ENCODE results near the gene AGPAT3.

The AGPAT3 gene

DNA sequence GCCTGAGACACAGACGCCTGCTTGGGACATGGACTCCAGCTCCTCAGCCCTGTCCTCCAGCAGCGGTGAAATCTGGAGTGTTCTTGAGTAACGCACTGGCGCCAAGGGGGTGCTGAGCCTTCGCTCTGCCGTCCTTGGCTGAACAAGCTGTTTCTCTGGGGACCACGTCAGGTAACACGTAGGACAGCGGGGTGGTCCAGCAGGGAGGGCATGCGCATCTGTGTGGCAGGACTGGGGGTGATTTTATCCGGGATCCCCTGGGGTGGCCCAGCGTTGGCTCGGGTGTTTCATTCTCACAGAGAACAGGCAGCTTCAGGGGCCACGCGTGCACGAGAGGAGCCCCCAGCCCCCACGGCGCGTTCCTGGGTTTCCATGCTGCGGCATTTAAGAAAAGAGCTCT lies 61.2 kb downstream of the AGPAT3 start:
- H3K4me3 ChIP-seq (replicated peaks in 1 of 2; ENCODE audit: low read depth in 2 of 2, low read length in 2 of 2) = no peak overlapping the region
- DNase-seq (ENCODE audit: low read depth in 2 of 2) = no peak
- TF ChIP-seq, protein P1, sequence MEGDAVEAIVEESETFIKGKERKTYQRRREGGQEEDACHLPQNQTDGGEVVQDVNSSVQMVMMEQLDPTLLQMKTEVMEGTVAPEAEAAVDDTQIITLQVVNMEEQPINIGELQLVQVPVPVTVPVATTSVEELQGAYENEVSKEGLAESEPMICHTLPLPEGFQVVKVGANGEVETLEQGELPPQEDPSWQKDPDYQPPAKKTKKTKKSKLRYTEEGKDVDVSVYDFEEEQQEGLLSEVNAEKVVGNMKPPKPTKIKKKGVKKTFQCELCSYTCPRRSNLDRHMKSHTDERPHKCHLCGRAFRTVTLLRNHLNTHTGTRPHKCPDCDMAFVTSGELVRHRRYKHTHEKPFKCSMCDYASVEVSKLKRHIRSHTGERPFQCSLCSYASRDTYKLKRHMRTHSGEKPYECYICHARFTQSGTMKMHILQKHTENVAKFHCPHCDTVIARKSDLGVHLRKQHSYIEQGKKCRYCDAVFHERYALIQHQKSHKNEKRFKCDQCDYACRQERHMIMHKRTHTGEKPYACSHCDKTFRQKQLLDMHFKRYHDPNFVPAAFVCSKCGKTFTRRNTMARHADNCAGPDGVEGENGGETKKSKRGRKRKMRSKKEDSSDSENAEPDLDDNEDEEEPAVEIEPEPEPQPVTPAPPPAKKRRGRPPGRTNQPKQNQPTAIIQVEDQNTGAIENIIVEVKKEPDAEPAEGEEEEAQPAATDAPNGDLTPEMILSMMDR (IDR thresholded peaks at IDR 0.05; ENCODE audit: low read depth, low read length) = no peak

DNA sequence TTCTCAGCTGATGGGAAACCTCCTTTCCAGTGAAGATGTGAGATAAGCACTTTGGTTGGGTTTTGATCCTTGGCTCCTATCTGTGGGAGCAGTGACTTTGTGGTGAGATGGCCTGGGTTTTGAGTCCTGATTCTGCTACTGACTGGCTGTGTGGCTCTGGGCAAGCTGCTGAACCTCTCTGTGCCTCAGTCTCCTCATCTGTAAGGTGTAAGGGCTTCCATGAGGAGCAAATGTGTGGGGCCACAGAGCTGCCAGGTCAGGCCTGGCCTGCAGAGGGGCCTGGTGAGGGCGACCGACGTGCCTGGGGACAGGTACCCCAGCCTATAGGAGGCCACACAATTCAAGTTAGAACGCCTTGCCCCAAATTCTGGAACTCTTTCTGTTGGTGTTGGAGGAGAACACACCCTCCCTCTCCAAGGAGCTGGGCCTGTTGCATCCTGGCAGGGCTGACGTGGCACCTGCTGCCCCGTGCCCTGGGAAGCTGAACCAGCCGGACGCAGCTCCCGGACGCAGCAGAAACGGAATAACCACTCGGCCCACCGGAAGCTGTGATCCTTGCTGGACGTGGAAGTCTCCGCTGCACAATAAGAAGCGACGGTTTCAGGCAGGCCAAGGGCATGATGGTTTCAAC lies 62.7 kb downstream of the AGPAT3 start:
- DNase-seq (ENCODE audit: low read depth in 2 of 2) = no peak

GRCh38 chr21:43928222-43929125 lies 63.5 kb downstream of the AGPAT3 start:
- TF ChIP-seq, protein P1 (IDR thresholded peaks at IDR 0.05; ENCODE audit: low read depth, low read length) = no peak
- no peak overlapping the region for H3K4me3 ChIP-seq (replicated peaks in 1 of 2; ENCODE audit: low read depth in 2 of 2, low read length in 2 of 2)
- no peak for DNase-seq (ENCODE audit: low read depth in 2 of 2)

More for the DNA sequence above, 62.7 kb downstream of the AGPAT3 start:
- TF ChIP-seq, protein P1 (IDR thresholded peaks at IDR 0.05; ENCODE audit: low read depth, low read length) = no peak
- no peak overlapping the region for H3K4me3 ChIP-seq (replicated peaks in 1 of 2; ENCODE audit: low read depth in 2 of 2, low read length in 2 of 2)

DNA sequence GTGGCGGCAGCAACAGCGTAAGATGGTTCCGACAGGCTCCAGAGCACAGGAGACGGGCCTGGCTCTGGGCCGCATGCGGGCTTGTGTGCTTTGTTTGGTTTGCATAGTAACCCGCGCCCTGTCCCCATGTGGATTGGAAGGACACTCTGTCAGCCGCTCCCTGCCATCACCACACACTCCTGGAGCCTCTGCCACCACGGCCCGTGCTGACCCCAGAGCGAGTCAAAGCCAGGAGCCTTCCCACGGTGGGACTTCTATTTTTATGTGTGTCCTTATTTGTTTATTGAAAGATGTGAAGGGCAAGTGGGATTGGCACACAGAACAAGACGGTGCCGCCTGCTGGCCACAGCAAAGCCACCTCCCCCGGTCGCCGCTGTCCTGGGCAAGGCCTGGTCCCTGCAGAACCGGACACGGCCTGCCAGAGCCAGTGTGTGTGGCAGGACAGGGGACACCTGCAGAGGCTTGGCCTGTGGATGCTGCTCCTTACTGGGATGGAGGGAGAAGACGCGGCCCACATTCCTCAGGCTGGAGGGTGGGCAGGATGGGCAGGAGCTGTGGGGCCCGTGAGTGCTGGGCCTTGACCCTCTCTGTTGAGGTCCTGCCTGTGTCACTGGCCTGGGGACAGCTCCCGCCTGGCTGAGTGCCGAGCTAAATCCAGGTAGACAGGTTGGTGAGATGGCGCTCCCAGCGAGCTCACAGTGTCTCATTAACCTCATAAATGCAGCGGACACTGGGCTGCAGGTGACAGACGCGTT lies 64.4 kb downstream of the AGPAT3 start:
- TF ChIP-seq, protein P1 (IDR thresholded peaks at IDR 0.05; ENCODE audit: low read depth, low read length) = no peak
- no peak for DNase-seq (ENCODE audit: low read depth in 2 of 2)
- no peak overlapping the region for H3K4me3 ChIP-seq (replicated peaks in 1 of 2; ENCODE audit: low read depth in 2 of 2, low read length in 2 of 2)

DNA sequence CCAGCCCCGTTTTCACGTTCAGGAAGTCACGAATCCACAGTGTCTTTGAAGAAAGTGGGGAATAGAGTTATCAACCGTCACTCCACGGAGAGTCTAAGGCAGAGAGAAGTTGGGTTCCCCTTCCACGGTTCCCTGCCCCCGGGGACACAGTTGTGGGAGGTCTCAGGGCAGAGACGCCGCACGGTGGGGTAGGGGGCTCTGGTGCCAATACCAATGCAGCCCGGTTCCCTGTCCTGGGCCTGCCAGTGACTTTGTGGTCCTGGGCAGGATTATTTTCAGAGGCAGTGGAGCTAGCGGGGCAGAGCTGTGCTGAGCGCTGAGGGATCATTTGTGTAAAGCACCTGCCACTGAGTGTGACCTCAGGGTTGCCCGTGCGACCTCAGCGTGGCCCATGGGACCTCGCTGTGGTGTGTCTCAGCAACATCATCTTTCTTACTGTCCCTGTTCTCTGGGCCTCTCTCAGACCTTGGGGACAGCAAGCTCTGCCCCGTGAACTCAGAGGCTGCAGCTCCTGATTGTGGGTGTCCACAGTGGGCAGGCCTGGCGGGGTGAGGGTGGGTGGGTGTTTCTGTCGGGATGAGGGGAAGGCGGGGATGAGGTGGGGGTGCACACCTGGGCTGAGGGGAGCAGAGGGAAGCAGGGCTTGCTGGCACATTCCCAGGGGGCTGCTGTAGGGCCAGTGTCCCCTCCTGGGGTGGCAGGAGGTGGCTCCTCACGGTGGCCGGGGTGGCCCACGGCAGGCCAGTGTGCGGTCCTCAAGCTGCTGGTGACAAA lies 65.2 kb downstream of the AGPAT3 start:
- no peak for DNase-seq (ENCODE audit: low read depth in 2 of 2)
- no peak overlapping the region for H3K4me3 ChIP-seq (replicated peaks in 1 of 2; ENCODE audit: low read depth in 2 of 2, low read length in 2 of 2)
- TF ChIP-seq, protein P1 (IDR thresholded peaks at IDR 0.05; ENCODE audit: low read depth, low read length) = no peak

- TF ChIP-seq, protein P1 (IDR thresholded peaks at IDR 0.05; ENCODE audit: low read depth, low read length) = no peak
- no peak overlapping the region for H3K4me3 ChIP-seq (replicated peaks in 1 of 2; ENCODE audit: low read depth in 2 of 2, low read length in 2 of 2)
- DNase-seq (ENCODE audit: low read depth in 2 of 2) = no peak
Observed at GRCh38 chr21:43930848-43931375, 65.9 kb downstream of the AGPAT3 start.
